Pons (tissue), 1 donor: ENCODE measurements around the gene NIT1.

Source experiments
- DNase-seq: peaks from one replicate; pipeline ENCODE4 v3.0.0-alpha.2; 2016; ENCODE audit warnings: low spot score

Gene NIT1, protein sequence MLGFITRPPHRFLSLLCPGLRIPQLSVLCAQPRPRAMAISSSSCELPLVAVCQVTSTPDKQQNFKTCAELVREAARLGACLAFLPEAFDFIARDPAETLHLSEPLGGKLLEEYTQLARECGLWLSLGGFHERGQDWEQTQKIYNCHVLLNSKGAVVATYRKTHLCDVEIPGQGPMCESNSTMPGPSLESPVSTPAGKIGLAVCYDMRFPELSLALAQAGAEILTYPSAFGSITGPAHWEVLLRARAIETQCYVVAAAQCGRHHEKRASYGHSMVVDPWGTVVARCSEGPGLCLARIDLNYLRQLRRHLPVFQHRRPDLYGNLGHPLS

DNA sequence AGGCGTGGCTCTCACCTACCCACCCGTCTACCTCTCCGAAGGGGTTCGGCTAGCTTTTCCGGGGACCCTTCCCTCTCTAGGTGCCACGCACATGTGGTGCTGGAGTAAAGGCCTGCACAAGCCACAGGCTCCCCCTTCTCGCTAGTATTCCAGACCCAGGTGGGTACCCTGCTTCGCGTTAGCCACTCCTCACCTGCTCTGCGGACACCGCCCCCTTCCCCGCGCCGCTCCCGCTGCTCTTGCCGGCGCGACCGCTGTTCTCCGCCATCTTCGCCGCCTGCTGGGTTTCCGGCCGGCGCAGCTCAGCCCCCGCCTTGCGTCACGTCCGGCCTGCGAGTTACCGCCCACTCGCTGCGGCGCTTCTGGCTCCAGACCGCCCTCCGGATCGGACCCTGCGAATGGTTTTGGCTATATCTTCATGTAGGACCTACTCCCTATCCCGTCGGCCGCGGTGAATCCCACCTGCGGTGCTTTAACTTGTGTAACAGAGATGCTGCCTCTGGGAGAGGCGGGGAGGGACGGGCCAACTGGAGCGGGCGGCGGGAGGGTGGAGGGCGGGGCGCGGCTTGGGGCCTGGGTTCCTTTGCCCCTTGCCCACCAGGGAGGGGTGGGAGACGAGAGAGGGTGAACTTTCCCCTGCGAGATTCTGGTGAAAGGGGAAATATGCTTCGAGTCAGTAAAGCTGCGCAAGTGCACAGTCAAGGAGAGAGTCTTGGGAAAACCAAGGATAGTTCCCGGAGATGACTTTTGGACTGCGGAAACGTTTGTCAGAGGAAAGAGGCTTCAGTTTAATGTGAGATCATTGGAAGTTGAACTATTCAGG lies at the start of gene NIT1, which contains the start of gene PFDN2:
Gene NIT1, plus strand, starts transcription at position 347 of the 823 bp plus-strand sequence. Its CDS starts 72 bp downstream, at position 419.
Gene PFDN2, minus strand, starts transcription at position 279 of the 823 bp plus-strand sequence. Its CDS starts 11 bp downstream, at position 268.
- peak; percentile 66 for DNase-seq

DNA sequence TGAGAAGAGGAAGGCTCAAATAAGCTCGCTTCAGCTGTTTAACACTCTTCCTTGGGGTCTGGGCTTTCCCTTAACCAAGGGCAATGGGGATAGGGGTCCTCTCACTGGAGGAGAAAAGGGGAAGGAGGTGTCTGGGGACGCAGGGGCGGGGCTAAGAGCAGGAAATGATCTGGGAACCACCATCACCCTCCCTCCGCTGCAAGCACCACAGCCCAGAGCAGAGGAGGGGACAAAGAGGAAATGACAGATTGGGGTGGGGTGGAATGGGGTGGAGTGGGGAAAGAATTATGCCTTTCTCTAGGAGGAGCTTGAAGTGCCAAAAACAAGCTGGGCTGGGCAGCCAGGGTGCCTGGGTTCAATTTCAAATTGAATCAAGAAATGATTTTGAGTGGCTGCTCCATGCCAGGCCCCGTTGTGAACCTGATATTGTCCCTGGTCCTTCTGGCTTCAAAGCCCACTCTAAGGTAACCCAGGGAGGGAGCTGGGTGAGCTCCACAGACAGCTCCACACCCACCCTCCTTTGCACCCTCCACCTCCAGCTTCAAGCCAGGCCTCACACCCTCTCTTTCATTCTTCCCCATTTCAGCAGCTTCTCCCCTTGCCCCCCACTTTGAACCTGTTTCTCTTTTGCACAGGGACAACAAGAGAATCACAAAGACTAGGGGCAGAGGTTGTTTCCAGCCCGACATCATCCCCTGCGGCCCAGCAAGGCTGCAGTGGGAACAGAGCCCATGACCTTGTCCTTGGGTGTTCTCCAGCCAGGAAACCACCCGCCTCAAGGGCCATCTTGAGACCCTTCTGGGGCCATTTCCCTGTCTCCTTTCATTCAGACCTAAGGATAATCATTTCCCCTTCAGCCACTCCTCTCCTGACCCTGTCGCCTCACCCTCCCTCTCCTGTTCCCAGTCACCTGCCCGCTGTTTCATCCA lies 49.3 kb upstream of the NIT1 start:
- DNase-seq: peak; percentile 73

DNA sequence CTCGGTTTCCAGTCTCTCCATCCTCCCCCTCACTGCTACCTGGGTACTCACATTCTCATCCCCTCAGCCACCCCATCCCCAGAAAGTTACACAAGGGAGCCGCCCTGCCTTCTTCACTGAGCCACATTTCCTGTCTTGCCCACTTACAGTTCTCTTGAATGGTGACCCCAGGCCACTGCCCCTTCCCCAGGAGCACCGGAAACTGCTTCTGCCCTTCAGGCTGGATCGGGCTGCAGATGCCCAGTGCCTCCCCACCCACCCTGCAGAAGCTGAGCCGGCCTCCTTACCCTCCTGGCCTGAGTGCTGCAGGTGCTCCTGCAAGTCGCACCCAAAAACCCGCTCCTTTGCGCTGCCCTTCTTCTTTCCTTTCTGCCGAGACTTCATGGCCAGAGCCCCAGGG lies 48.7 kb upstream of the NIT1 start:
- DNase-seq: no peak

DNA sequence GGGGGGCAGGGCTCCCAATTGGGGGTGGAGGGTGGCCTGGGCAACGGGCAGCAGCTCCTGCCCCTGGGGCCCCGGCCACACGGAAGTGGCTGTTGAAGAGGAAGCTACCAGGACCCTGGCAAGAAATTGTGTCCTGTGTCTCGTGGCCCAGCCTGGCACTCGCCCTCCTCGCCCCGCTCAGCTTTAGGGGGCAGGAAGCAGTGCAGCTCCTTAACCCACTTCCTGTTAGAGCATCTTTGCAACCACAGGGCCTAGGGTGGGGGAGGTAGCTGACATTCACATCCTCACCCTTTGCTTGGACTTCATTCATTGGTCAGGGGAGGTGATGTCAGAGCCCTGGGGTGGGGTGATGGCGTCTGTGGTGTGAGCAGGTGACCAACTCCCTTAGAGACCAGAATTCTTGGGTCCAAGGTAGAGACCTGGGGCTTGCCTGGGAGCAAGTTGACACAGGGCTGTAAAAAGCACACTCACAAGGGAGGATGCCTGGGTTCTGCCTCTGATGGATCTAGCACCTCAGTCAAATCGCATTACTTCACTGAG lies 48.1 kb upstream of the NIT1 start, which contains the start of gene ARHGAP30:
Gene ARHGAP30, minus strand, starts transcription at position 161 of the 540 bp plus-strand sequence. CDS start 267 bp downstream, outside the sequence.
- peak; percentile 81 for DNase-seq

DNA sequence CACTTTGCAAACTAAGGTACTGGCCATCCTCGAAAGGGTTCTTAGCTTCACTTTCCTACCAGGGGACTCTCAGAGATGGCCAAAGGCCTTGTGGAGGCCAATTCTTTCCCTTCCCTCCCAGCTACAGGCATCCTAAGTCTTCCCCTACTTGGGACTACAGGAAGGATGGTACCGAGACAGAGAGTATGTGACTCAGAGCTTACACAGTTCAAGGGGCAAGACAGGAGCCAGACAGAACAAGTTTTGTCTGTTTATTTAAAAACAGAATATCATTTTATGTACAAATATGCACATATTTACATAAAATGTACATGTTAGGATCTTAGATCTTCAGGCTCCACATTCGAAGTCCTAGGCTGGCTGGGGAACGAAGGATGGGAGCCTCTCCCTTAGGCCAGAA lies 47.1 kb upstream of the NIT1 start:
- no peak for DNase-seq

DNA sequence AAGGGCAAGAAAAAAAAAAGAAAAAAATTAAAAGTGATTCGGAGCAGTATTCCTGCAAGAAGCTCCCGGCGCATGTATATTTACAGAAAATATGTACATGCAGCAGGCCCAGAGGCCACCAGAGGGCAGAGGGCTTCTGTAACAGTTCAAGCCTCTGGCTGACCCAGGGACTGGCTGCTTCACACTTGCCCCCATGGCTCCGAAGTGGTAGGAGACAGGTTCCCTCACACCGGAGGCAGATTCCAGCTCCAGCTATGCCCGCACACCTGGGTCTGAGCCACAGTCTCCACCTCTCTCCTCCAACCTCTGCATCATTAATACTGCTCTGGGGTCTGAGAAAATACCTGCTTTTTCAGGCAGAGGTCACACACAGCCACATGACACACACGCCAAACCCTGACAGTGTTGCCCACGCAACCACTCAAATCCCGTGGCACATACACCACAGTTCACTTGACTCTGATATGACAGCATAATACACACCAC lies 46.0 kb upstream of the NIT1 start:
- DNase-seq: peak; percentile 47

DNA sequence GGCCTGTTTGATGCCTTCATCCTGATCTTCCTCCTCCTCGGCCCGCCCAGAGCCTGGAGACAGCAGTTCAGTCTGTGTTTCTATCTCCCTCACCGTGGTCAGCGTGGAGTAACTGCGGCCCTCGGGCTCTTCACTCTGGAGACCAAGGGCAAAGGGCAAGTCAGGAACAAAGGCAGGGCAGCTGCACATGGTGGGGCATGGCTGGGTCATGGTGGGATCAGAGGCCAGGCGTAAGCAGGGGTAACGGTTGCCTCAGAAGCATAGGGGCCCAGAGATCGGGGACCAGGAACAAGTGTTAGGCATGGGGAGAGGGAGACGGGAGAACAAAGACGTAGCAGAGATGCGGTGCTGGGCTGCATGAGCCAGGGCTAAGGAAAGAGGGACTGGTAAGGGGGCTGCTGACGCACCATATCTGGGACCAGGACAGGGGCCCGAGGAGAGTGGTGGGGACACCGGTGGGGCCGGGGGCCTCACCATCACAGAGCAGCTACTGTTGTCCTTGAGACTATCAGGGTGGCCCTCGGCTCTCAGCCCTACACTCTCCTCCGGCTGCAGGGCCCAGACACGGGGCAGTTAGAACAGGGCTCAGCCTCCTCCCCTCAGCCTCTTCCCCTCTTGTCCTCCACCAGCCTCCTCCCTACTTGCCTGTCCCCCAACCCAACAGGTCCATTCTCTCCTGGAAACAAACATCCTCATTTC lies 45.0 kb upstream of the NIT1 start:
- no peak for DNase-seq

DNA sequence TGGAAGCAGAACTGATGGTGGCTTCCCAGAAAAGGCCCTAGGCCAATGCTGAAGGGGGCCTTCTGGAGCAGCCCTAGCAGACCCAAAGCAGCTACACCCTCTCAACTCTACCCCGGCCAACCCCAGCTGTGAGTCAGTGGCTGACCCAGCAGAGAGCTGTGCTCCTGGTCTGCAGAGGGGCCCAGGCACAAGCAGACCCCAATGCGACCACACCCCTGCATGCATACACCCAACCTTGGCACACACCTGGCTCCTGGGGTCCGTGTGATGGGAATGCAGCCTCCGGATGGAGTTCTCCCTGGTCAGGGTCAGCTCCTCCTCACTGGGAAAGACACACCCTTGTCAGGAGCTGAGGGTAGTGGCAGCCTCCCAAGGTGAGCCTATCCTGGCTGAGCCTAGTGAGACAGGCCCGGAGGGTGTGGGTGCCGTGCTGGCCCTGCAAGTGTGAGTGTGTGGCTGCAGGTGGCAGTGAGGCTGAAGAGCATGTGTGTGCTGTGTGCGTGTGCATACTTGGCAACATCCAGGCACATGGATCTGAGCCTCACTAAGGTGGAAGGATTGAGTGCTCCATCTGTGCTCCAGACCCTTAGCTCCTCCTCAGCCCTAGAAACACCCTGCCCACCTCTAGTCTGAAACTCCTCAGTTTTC lies 44.3 kb upstream of the NIT1 start:
- DNase-seq: no peak

DNA sequence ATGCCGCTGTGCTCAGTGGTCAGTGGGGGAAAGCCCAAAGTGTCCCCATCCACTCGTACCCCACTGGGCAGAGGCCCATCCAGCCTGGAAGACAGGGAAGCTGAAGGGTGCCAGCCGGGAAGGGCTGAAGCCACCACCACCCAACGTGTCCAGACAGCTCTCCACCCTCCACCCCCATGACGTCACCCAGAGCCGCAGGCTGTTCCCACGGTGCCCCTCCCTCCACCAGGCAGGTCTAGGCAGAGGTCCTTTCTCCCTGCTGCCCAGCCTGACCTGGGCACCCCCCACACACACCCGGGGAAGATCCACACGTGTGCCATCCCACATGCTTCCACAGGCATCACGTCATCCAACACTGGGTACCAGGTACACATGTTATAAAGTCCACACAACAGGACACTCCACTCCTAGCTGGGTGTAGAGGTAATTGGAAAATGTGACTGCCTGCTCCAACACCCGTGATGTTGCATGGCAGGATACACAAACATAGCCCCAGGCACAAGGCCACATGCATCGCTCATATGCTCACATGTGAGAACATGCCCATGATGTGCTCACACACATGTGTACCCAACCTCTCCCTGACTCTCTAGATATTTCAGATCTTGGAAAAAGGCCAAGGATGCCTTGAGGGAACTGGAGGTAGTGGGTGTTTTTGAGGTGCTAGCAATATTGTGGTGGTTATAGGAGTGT lies 43.1 kb upstream of the NIT1 start:
- DNase-seq: no peak

DNA sequence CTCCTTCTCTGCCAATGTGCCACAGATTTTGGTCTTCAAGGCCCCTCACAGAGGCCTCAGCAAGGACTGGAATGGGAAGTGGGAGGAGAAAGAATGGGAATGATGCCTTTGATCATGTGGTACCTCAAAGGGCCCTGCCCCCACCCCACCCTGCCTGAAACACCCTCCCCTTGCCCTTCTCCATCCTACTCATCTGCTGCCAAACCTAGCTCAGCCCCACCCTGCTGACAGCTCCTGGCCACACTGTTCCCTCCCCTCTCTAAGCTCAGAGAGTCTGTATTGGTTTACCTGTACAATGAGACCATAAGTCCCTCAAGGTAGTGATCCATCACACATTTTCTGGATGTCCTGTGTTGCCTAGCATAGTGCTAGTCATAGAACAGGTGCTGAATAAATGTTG lies 41.5 kb upstream of the NIT1 start:
- DNase-seq: no peak

DNA sequence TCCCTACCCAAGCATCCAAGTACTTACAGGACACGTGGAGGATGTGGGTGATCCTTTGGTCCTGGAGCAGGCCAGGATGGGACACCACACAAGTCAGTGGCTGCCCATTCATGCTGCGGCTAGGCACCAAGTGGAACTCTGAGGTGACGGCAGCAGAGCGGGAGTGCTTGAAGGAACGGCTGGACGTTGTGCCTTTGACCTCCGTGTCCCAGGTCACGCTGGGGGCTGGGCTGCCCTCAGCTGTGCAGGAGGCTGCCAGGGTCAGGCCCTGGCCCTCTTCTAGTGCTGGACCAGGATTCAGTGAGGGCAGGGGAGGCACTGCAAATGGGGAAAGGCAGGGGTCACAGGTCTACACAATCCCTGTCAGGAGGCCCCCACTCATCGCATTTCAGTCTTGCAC lies 40.5 kb upstream of the NIT1 start:
- DNase-seq: no peak

DNA sequence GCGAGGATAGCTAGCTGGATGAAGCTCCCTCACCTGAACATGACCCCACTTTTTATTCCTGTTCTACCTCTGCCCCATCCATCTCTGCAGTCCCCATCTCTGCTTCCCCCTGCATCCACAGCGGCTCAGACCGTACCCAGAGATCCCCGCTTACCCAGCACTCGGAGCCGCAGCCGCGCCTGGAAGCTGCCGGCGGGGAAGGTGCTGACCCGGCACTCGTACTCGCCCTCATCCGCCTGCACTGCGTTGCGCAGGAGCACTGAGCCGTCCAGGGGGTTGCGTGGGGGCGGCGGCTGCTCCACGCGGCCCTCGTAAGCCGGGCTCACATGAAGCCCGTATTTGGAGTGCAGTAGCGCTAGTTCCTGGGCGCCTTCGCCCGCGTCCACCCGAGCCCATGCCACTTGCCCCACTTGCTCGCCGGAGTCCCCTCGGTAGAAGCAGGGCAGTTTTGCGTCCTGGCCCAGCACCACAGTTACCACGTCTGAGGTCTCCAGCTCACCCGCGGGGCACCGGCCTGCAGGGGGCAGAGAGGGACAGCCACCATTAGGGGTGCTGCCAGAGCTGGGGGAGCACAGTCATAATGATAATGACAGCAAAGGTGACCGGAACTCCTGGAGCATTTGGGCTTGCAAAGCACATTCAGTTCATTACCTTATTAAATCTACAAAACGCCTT lies 38.3 kb upstream of the NIT1 start:
- no peak for DNase-seq

DNA sequence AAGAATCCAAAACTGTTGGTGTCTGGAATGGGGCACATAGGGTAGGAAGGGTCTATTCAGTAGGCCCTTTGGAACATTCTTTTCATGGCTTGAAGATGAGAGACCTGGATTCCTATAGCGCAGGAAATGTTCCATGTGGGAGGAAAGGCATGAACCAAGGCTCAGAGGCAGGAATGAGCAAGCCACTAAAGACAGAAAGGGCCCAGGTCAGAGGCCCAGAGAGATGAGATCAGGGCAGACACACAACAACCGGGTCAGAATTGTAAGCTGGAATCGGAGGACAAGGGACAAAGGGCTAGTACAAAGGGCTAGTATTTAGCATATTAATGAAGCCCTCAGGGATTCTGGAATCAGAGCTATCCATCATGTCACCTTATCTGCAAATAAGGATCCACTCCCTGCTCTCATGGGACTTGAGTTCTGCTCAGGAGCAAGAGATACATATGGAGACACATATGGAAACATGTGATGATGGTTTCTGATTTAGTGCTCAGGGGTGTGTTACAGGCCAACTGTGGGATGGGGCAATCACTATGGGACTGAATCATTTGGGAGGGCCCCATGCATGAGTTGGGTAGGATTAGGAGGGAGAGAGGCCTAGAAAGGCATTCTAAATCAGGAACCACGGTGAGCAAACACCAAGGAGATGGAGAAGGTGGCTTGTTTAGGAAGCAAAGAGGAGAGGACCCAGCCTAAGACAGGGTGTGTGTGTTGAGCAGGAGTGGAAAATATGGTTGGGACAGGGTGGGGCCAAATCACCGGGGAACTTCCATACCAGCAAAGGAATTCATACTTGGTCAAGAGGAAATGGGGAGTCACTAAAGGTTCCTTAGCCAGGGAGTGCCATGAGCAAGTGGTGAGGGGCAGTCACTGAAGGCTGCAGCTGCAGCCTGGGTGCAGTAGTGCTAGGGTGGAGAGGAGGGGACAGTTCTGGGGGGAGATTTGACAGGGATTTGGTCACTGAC lies 37.2 kb upstream of the NIT1 start:
- no peak for DNase-seq

DNA sequence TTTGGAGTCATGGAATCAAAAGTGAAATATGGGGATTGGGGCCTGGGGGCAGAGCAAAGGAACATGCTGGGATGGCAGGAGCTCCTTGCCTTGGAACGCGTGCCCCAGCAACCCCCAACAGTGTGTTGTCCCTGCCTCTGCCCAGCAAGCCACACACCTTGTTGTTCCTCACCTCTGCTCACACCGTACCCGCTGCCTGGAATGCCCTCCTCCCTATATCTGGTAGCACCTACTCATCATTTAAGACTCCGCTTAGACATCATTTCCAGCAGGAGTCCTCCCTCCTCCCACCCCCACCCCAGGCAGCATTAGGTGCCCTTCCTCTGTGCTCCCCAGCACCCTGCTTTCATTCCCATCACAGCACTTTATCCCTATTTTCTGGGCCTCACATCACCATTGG lies 36.4 kb upstream of the NIT1 start:
- DNase-seq: no peak

DNA sequence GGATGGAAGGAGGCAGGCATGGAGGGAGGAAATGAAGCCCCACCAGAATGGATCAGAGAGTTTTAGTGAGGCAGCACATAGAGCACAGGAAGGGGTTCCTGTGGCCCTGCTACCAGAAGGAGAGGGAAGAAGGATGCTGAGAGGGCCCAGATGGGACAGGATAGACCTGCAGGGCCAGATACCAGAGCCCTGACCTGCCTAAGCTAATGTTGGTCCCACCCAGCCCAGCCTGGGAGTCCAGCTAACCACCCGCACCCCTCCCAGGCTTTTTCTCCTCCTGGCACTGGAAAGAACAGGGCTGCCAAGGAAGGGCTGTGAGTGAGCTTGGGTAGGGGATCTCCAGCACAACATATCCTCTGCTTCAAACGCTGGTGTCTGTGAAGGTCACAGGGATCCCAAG lies 35.4 kb upstream of the NIT1 start:
- no peak for DNase-seq

DNA sequence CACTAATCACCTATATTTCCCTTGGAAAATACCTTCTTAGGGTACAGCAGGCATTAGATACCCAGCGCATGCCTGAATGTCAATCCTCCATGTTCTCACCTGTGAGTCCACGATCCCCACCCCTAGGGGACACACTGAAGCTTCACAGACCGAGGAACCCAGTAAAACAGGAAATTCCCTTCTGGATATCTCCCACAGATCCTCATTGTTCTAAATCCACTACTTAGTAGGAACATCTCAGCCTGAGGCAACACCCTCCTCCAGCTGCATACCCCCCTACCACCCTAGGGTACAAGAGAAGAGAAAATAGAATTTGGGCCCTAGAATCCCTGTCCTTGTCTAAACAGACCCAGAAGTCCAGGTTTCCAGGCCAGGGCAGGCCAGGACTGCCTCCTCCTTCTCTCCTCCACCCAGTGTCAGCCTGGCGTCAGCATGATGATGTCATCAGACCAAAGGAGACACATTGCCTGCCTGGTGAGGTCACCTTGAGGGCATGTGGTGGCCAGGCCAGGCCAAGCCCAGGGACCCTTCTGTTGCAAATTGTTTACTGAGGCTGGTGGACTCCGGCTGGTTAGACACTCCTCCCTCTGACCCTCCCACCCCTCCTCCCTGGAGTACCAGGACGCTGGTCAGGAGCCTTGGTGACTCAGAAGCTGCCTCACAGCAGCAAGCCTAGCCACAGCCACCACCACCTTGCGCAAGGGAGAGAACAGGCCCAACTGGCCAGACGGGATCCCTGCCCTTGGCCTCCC lies 34.7 kb upstream of the NIT1 start:
- no peak for DNase-seq
